ENCODE data around the gene TNRC6C.
"Not testable (repeated sequence)": the region's sequence is repeated elsewhere in the genome, so short reads cannot be mapped to it uniquely, and the experiment has no call there.

The TNRC6C gene

DNA sequence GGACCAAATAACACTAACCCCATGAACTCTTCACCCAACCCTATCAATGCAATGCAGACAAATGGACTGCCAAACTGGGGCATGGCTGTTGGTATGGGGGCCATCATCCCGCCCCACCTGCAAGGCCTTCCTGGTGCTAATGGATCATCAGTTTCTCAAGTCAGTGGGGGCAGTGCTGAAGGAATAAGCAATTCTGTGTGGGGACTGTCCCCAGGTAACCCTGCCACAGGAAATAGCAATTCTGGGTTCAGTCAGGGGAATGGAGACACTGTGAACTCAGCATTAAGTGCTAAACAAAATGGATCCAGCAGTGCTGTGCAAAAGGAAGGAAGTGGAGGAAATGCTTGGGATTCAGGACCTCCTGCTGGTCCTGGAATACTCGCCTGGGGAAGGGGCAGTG lies 91.1 kb downstream of the TNRC6C start:
- FAIRE-seq: no peak

DNA sequence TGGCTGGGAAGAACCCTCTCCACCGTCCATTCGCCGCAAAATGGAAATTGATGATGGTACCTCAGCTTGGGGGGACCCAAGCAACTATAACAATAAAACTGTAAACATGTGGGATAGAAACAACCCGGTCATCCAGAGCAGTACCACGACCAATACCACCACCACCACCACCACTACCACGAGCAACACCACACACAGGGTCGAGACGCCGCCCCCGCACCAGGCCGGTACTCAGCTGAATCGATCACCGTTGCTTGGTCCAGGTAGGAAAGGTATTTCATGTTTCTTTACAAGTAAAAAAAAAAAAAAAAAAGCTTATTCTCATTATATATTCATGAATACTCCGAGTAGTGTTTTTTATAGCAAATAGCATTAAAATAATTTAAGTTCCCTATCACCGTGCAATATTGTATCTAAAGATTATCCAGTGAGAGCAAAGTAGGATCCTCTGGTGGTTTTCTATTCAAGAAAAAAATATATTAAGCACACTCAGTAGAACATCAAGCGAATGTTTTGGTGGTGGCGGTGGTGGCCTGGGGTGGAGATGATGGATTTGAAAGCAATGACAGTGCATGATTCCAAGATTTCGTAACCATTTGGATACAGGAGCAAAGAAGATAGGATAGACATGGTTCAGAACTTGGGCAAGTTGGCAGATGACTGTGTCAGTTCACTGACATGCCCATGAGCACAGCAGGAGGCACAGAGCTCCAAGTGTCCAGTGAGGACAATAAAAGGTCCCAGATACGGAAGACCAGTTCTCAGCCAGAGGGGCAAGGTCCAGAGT lies 92.9 kb downstream of the TNRC6C start:
- FAIRE-seq: no peak

DNA sequence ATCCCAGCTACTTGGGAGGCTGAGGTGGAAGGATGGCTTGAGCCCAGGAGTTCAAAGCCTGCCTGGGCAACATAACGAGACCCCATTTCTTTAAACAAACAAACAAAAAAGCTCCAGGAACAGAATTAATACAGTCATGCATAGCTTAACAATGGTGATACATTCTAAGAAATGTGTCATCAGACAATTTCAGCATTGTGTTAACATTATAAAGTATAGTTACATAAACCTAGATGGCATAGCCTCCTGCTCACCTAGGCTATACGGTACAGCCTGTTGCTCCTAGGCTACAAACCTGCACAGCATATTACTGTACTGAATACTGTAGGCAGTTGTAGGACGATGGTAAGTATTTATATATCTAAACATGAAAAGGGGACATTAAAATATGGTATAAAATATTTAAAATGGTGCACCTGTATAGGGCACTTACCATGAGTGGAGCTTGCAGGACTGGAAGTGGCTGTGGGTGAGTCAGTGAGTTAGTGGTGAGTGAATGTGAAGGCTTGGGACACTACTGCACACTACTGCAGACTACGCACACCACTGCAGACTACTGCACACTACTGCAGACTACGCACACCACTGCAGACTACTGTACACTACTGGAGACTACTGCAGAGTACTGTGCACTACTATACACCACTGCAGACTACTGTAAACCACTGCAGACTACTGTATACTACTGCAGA lies 95.4 kb downstream of the TNRC6C start:
- no peak for FAIRE-seq

DNA sequence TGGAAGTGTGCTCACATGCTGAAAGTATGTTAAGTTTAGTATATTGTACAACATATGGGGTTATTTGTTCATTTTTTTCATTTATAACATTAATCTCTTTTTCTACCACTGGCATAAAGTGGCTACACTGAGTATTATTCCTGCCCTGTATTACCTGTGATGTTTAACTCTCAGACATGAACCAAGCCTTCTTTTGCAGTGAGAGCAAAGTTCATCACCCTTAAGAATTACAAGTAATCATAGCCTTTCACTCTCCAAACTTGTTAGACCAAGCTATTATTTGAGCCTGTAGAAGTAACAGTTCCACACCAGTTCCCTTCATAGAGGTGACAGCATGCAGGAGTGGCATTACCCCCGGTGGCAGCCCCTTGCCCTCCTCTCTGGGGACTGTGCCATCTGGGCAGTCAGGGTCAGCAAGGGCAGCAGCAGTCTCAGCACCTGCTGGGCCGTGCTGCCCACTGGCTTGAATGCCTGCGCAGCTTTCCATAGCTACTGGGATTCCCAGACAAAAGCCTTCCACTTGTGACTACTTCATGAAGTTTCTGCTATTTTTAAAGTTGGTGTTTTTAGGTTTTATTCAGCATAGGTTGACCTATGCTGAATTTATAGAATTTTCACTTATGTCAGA lies 98.7 kb downstream of the TNRC6C start:
- no peak for FAIRE-seq

DNA sequence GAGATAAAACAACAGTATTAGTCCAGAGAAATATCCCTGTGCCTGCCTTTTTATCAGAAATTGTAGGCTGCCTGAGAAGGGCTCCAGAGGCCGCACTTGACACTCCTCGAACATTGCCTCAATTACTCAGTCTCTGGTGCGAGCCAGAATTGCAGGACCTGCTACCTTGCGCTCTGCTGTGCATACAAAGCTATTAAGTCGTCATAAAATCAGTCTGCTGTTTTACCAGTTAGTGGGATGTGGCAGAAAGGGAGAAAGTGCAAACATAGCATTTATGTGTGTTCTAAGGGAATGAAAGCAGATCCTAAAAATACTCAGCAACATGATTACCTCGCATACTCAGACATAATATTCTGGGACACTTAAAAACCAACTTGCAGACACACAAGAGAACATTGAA lies 99.5 kb downstream of the TNRC6C start:
- FAIRE-seq: no peak

DNA sequence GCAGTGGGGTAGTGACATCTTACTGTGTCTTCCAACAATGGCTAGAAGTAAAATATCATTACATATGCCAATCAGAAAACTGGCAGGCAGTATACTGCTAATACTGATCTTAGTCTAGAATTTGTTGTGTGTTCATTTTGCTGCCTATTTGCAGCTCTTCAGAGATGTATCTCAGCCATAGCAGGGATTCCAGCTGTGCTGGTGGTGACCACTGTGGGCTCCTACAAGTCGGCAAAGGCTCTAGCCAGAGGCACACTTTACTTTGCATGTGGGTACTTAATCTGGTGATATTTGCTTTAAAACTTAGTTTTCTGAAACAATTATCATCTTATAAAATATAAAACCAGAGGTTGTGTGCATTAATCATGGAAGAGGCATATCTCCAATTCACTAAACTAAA lies 100.1 kb downstream of the TNRC6C start:
- FAIRE-seq: no peak

DNA sequence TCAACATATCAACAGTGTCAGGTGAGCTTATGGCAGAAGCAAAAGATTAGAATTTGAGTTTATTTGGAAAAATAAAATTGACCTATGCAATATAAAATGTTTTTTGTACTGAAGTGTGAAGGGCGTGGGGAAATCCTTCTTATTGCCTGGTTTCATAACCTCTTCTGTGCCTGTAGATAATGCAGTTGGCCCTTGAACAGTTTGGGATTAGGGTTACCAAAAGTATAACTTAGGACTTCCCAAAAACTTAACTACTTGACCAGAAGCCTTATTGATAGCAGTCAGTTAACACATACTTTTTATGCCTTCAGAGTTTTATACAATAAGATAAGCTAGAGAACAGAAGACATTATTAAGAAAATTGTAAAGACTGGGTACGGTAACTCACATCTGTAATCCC lies 104.1 kb downstream of the TNRC6C start:
- no peak for FAIRE-seq

DNA sequence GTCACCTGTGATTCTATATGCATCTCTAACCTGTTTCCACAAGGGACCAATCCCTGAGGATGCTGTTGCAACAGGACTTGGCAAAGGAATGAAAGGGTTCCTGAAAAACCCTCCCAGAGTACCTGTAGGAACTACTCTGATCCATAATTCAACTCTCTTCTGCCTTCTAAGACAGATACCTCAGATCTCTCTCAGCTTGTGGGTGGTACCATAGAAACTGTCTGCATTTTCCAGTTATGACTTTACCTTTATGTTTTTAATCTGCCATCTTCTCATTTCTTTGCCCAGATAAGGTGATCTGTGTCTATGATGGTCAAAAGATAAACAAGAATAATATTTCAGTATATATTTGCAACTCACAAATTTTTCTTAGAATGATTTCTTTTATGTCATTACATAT lies 105.0 kb downstream of the TNRC6C start:
- no peak for FAIRE-seq

DNA sequence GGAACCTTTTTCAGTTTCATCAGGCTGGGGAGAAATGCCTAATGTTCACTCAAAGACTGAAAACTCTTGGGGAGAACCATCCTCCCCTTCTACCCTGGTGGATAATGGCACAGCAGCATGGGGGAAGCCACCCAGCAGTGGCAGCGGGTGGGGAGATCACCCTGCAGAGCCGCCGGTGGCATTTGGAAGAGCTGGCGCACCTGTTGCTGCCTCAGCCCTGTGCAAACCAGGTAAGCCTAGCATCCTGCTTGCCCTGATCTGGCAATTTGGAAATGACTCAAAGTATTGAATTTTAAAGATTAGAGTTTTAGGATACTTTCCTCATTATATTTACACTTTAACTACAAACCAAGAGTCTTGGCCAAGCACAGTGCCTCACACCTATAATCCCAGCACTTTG lies 106.2 kb downstream of the TNRC6C start:
- FAIRE-seq: no peak

DNA sequence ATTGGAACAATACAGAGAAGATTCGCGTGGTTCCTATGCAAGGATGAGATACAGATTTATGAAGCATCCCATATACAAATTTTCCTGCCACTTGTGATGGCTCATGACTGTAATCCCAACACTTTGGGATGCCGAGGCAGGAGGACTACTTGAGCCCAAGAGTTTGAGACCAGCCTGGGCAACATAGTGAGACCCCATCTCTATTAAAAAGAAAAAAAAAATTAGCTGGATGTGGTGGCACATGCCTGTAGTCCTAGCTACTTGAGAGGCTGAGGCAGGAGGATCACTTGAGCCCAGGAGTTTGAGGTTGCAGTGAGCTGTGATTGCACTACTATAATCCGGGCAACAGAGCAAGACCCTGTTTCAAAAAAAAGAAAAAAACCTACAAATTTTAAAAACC lies 108.5 kb downstream of the TNRC6C start:
- FAIRE-seq: not testable (repeated sequence)

DNA sequence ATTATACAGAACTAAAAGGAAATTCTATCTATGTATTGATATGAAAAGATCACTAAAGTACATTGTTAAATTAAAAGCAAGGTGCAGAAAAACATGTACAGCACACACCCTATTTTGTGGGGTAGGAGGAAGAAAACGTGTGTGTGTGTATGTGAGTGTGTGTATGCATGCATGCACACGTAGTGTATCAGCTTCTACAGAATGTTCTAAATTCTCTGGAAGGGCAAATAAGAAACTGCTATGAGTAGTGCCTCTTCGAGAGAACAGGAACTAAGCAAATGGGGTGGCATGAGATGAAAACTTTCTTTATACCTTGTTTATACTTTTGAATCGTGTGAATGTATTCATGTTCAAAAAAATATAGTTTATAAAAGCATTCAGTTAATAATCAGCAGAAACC lies 111.2 kb downstream of the TNRC6C start:
- no peak for FAIRE-seq

DNA sequence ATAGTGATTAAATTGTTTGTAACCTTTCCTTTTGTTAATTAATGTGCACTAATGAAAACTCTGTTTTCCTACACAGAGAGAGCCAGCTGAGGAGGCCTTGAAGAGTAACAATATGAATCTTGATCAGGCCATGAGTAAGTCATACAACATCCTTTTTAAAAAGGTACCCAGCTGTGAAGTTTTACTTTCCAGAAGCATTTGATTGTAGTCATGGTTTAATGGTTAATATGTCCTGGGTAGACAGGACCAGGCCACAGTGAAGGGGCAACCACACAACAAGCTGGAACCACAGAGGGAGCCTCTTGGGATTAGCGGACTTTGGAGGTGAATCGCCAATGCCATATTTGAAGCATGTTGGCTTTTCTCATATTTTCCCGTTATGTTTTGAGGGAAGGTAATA lies 114.5 kb downstream of the TNRC6C start:
- no peak for FAIRE-seq

DNA sequence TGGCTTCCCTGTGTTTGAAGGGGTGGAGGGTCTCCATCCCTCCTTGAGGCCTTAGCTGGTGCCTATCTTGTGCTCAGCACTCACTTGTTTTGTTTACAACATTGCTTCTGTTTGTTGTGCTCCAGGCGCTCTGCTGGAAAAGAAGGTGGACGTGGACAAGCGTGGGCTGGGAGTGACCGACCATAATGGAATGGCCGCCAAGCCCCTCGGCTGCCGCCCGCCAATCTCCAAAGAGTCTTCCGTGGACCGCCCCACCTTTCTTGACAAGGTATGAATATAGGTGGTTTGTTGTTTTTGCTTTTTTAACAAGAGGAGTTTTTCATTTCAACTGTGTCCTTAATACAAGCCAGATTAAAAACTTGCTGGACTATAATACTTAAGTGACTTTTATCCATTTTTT lies 116.5 kb downstream of the TNRC6C start:
- no peak for FAIRE-seq

DNA sequence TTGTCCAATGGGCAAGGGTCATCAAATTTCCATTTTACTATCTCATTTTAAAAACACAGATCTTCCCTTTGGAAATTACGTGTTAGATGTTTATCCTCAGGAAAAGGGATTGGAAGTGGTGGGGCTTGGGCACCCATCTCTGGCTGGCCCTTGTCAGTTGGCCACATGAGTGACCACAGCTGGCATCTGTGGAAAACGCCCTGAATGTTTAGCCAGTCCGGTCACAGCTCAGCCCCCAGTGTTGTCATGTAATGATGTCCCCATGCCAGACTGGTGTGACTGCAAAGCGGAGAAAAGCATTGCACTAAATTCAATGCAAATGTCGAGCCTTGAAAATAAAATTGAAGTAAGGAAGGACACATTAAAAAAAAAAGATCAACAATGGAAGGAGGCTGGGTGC lies 117.0 kb downstream of the TNRC6C start:
- FAIRE-seq: no peak

DNA sequence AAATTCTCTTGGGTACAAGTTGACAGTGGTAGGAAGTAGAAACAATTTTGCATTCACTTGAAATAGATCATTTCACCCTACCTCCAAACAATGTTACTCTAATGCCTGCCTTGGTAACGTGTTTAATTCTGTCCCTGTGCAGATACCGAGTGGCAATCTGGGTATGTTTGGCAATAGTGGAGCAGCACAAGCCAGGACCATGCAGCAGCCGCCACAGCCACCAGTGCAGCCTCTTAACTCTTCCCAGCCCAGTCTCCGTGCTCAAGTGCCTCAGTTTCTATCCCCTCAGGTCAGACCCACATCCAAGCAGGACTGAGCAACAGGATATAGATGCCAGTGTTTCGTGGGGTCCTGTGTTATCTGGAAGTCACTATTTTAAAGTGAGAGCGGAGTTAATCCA lies 120.8 kb downstream of the TNRC6C start:
- no peak for FAIRE-seq

DNA sequence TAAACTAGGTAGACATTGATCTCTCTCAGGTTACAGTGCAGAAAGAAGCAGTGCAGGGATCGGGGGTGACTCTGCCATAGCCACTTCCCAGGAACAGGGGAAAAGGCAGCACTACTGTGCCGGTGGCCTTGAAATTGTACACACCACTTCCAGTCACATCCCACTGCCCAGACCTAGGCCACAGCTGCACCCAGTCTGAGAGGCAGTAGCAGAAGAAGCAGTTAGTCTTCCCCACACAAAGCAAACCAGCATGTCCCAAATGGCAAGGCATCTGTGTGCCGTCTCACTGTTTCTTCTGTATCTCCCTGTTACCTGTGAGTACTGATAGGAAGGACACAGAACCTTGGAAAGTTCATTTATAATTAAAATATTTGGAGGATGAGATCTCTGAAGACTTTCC lies 123.0 kb downstream of the TNRC6C start:
- FAIRE-seq: no peak

DNA sequence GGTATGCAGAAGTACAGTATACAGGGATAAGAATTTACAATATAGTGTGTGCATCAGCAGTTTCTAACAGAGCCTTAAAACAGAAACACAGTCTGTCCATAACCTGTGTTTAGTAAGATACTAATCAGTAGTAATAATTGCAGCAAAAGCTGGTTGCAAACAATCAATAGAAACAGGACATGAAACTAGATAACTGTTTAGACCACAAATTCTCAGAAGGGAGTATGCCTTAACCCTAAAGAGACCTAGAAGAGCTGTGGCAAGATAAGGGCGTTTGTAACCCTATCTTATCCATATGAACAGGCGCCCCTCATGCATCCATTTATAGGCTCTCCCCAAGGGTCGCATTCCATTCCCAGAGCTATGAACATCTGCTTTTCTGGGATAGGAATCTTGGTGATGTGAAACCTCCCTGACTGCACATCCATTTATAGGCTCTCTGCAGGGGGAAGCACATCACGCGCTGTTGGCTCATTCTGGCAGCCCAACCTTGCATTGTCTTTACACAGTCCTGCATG lies 123.9 kb downstream of the TNRC6C start:
- FAIRE-seq: not testable (repeated sequence)

DNA sequence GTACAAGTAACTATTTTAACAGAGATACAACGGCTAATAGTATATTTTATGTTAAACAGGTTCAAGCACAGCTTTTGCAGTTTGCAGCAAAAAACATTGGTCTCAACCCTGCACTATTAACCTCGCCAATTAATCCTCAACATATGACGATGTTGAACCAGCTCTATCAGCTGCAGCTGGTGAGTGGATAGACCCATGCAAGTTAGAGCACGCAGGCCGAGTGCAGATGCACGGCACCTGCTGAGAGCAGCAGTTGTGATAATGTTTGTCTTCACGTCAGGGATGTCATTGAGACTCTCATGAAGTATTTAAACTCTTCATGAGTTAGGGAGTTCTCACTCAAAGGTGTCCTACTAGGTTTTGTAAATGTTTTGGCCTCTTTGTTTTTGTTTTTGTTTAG lies 124.5 kb downstream of the TNRC6C start:
- no peak for FAIRE-seq

DNA sequence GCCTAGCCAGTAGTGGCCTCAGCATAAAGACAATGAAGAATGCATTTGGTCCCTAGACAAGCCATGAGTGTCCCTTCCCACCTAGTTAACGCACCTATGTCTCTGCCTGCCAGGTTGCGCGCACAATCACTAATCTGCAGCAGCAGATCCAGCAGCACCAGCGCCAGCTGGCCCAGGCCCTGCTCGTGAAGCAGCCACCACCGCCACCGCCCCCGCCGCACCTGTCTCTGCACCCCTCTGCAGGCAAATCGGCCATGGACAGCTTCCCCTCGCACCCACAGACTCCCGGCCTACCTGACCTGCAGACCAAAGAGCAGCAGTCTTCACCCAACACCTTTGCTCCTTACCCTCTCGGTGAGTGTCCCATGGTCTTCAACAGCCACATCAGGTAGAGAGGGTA lies 128.2 kb downstream of the TNRC6C start:
- no peak for FAIRE-seq

DNA sequence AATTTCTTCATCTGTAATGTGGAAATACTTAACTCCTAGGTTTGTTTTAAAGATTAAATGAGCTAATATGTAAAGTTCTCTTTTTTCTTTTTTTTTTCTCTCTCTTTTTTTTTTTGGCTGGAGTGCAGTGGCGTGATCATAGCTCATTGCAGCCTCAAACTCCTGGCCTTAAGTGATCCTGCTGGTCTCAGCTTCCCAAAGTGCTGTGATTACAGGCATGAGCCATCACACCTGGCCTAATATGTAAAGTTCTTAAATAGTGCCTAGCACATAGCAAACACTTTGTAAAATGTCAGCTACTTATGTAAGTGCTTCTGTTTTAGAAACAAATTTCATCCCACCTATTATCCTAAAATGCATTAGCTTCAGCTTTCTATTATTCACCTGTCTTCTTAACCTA lies 130.0 kb downstream of the TNRC6C start:
- FAIRE-seq: no peak

DNA sequence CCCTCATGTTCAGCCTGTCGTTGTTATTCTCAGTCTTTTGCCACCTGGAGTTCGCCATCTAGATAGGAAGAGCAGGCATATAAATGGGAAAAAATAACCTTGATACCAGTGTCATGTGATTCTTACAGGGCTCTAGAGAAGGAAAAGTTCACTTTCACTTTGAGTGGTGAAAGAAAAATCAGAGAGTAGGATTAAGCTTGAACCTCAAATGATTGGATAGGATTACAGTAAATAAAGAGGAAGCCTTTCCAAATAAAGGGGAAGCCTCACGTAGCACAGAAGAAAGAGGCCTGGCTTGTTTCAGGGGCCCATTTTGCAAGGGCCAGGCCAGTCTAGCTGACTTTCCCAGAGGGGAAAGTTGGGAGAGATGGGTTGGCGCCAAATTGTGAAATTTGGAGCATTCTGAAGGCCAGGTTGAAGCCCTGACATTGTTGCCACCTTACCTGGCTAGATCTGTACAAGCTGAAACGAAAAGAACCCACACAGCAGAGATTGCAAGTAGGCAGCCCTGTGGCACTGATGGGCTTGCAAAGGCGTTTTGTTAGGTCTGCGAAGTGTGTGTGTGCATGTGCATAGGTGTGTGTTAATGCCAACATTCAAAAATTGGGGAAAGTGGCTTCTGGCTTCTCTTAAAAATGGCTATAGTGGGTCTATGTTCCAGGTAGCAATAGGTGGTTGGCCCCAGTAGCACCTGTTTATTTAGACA lies 131.2 kb downstream of the TNRC6C start:
- FAIRE-seq: no peak

DNA sequence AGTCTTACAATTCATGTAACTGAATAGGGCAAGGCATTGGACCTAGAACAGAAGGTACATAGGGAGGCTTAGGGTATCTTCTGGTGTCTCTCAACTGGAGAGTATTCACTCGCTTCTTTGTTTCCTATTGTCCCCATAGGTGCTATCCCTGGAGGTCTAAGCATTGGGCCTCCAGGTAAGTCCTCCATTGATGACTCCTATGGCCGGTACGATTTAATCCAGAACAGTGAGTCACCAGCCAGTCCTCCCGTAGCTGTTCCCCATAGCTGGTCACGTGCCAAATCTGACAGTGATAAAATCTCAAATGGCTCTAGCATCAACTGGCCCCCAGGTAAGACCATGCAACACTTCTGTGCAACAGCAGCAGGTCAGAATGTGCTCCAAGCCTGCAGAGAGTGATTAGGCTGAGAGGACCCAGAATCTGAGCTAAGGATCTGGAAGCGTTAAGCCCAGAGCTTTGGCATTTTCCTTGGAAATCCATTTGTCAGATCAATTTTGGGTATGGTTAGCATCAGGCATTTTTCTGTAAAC lies 134.4 kb downstream of the TNRC6C start:
- no peak for FAIRE-seq

DNA sequence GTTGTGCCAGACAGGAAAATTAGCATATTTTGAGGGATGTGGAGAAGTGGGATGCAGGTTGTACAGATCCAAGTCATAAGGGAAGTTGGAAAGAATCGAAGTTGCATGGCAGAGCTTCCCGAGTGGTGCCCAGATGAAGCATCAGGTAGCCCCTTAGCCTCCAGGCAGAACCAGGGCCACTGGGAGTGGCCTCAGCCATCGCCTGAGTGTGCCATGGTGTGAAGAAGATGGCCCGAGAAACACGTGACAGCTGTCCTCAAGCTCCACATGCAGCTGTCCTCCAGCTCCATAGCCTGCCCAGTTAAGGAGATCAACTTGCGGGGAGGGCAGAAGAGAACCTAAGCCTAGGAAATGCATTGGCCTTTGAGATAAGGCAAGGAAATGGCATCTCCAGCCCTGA lies 136.5 kb downstream of the TNRC6C start:
- no peak for FAIRE-seq

Measured in islet of Langerhans (tissue), 1 donor.